SK-N-SH (cell line): ENCODE data around the gene AGAP1.

Source experiments
- CTCF ChIP-seq: fragments of 200-600 bp; sonication (generic); IDR thresholded peaks from 2 replicates; pipeline ENCODE4 v1.6.1; 2017; ENCODE audit warnings: antibody characterized with exemption, mild to moderate bottlenecking, moderate library complexity
- FOXM1 ChIP-seq: IDR thresholded peaks from 2 replicates; pipeline ENCODE4 v1.4.0; 2012; ENCODE audit warnings: low read depth, mild to moderate bottlenecking
- RCOR1 ChIP-seq: fragments of 150-350 bp; IDR thresholded peaks from 2 replicates; pipeline ENCODE4 v1.6.1; 2017; ENCODE audit warnings: antibody characterized with exemption, low read length
- REST ChIP-seq: IDR thresholded peaks from 2 replicates; pipeline ENCODE4 v1.6.1; 2012; ENCODE audit warnings: mild to moderate bottlenecking, low read depth, low read length, moderate library complexity

- TF ChIP-seq REST (no peak), FOXM1 (no peak), CTCF (no peak), RCOR1 (no peak)
These were observed 253.3 kb downstream of the AGAP1 start for GRCh38 chr2:235747001-235747785.
